Endothelial cell of umbilical vein (primary cell): Measurements from ENCODE around the gene TREH.

ENCODE experiments used
- CTCF ChIP-seq, 2 donors: IDR thresholded peaks; 1 replicate in 1 of 2; 2 replicates in 1 of 2; pipeline ENCODE4 v1.5.1; 2011; ENCODE audit warnings: low read length in 2 of 2, mild to moderate bottlenecking in 2 of 2, moderate library complexity in 2 of 2, control low read depth in 1 of 2, inconsistent platforms in 1 of 2, low read depth in 1 of 2; ENCODE audit not compliant: insufficient read depth in 1 of 2; ENCODE audit errors: extremely low read depth in 1 of 2
- EZH2 ChIP-seq: IDR thresholded peaks from 2 replicates; pipeline ENCODE4 v1.6.1; 2012; ENCODE audit warnings: borderline replicate concordance, low read depth, mild to moderate bottlenecking, moderate library complexity, low read length, inconsistent platforms; ENCODE audit not compliant: severe bottlenecking
- MAX ChIP-seq: IDR thresholded peaks from 2 replicates; pipeline ENCODE4 v1.6.1; 2011; ENCODE audit not compliant: insufficient read depth, insufficient read length
- MYC ChIP-seq: IDR thresholded peaks from one replicate; pipeline ENCODE4 v1.6.1; 2011; ENCODE audit warnings: mild to moderate bottlenecking, low read depth, low read length
- POLR2A ChIP-seq: IDR thresholded peaks from 2 replicates; pipeline ENCODE4 v1.6.1; 2012; ENCODE audit warnings: low read depth, mild to moderate bottlenecking, control low read depth, low read length
- POLR2AphosphoS5 ChIP-seq: IDR thresholded peaks from 2 replicates; pipeline ENCODE4 v1.6.1; 2012; ENCODE audit warnings: low read depth, mild to moderate bottlenecking, control low read depth, low read length, moderate library complexity; ENCODE audit not compliant: insufficient read depth

- TF ChIP-seq CTCF (IDR thresholded peaks at IDR 0.05; ENCODE audit: extremely low read depth in 1 of 2, insufficient read depth in 1 of 2, low read depth in 1 of 2, low read length in 2 of 2): no peak
- peak; percentile 20 for TF ChIP-seq POLR2A
- no peak for TF ChIP-seq POLR2AphosphoS5
- TF ChIP-seq EZH2: no peak
- no peak for TF ChIP-seq MAX
- TF ChIP-seq MYC: no peak
These were observed 56.8 kb downstream of the TREH start for GRCh38 chr11:118622376-118623268.
